HepG2 (cell line): ENCODE data around the gene SEMA4C. TPM values are rescaled to one million over a fixed set of nuclear protein-coding genes. Genes with fewer than 3 reads are reported as not detected.
A peak's percentile ranks its signal among the peaks of the same experiment; 100 is the strongest.

ENCODE experiments used
- CREBL2 ChIP-seq: sonication (generic); formaldehyde crosslinking; IDR thresholded peaks from 2 replicates; pipeline ENCODE4 v1.8.1; 2023; ENCODE audit warnings: missing genetic modification reagents, mild to moderate bottlenecking, borderline replicate concordance
- DZIP1 ChIP-seq: sonication (generic); formaldehyde crosslinking; IDR thresholded peaks from 2 replicates; pipeline ENCODE4 v1.5.0; 2020; ENCODE audit warnings: mild to moderate bottlenecking, missing genetic modification reagents
- HNF1A ChIP-seq, 2 experiments: sonication (generic) in 1 of 2; formaldehyde crosslinking in 1 of 2; IDR thresholded peaks; 2 replicates each; pipeline versions ENCODE4 v1.4.0 to v1.6.1; 2016 to 2020; ENCODE audit warnings: borderline replicate concordance in 1 of 2, low read depth in 1 of 2, mild to moderate bottlenecking in 1 of 2, missing genetic modification reagents in 1 of 2
- RNF2 ChIP-seq: fragments of 450-650 bp; conservative IDR thresholded peaks from 2 replicates; pipeline ENCODE4 v1.6.1; 2016; ENCODE audit warnings: low read depth
- SAFB2 ChIP-seq: sonication (generic); formaldehyde crosslinking; IDR thresholded peaks from 2 replicates; pipeline ENCODE4 v1.5.1; 2020; ENCODE audit warnings: missing genetic modification reagents, low read depth, mild to moderate bottlenecking, borderline replicate concordance
- SALL2 ChIP-seq: sonication (generic); formaldehyde crosslinking; IDR thresholded peaks from 2 replicates; pipeline ENCODE4 v1.8.1; 2023; ENCODE audit warnings: mild to moderate bottlenecking, missing genetic modification reagents, inconsistent platforms
- ZGPAT ChIP-seq: IDR thresholded peaks from 2 replicates; pipeline ENCODE4 v1.6.1; 2016; ENCODE audit warnings: mild to moderate bottlenecking
- ZNF3 ChIP-seq: IDR thresholded peaks from 2 replicates; pipeline ENCODE4 v1.7.0; 2017; ENCODE audit warnings: inconsistent platforms
- ZNF512B ChIP-seq: sonication (generic); formaldehyde crosslinking; IDR thresholded peaks from 2 replicates; pipeline ENCODE4 v1.5.1; 2020; ENCODE audit warnings: missing genetic modification reagents, mild to moderate bottlenecking, borderline replicate concordance
- ZNF546 ChIP-seq: sonication (generic); formaldehyde crosslinking; conservative IDR thresholded peaks from 2 replicates; pipeline ENCODE4 v1.8.1; 2023; ENCODE audit warnings: mild to moderate bottlenecking, missing genetic modification reagents
- ZNF605 ChIP-seq: sonication (generic); formaldehyde crosslinking; IDR thresholded peaks from 2 replicates; pipeline ENCODE4 v1.8.0; 2022; ENCODE audit warnings: mild to moderate bottlenecking, missing genetic modification reagents
- ZNF883 ChIP-seq: sonication (generic); formaldehyde crosslinking; IDR thresholded peaks from 2 replicates; pipeline ENCODE4 v1.5.1; 2020; ENCODE audit warnings: mild to moderate bottlenecking, missing genetic modification reagents; ENCODE audit errors: not compliant biosample characterization
- polyA plus RNA-seq, 8 experiments: library from polyadenylated mRNA; depleted of rRNA in 3 of 8; stranded (reverse) in 7 of 8; unstranded in 1 of 8; fragments of >200 nt; fragmentation: Illumina TruSeq in 4 of 8; extraction: Trizol in 4 of 8; gene quantifications; 2 replicates each; pipeline versions ENCODE4 v1.2.1 to v1.2.3, GENCODE V29; 2011 to 2016; ENCODE audit warnings: low read depth in 4 of 8, missing spikeins in 1 of 8, mixed read lengths in 1 of 8; ENCODE audit not compliant: insufficient read depth in 1 of 8
- total RNA-seq, 5 experiments: library from RNA; depleted of rRNA; stranded (reverse); fragments of >200 nt; fragmentation: Illumina TruSeq; extraction: Trizol; gene quantifications; 2 replicates each; pipeline ENCODE4 v1.2.3, GENCODE V29; 2016; ENCODE audit warnings: low read depth in 1 of 5

Gene SEMA4C
- total and polyA plus RNA-seq, 2 of the 13 experiments (the other 11 are each of a cell fraction or from before 2014, with no cell fraction given): 25.9 to 46.6 TPM

- peak; percentile 51; the same call in 1 of the 2 replicates for TF ChIP-seq ZNF512B (CRISPR knock-in tag)
- TF ChIP-seq DZIP1: 0 out of 2 replicates have a peak, but pooled peaks have one; percentile 5
- no peak for TF ChIP-seq CREBL2 (CRISPR knock-in tag)
- peak; percentile 47; the same call in 1 of the 2 replicates for TF ChIP-seq SALL2 (CRISPR knock-in tag)
- peak; percentile 89 for TF ChIP-seq ZNF546
- peak; percentile 38 for TF ChIP-seq ZNF883 (CRISPR knock-in tag)
- TF ChIP-seq SAFB2 (CRISPR knock-in tag): peak; percentile 41; the same call in 1 of the 2 replicates
- peak; percentile 76 for TF ChIP-seq ZNF605
- TF ChIP-seq ZGPAT: 0 out of 2 replicates have a peak, but pooled peaks have one; percentile 47
- no peak for TF ChIP-seq ZNF3
- TF ChIP-seq RNF2: peak; percentile 47; the same call in 1 of the 2 replicates
- TF ChIP-seq HNF1A (IDR thresholded peaks at IDR 0.05; ENCODE audit: low read depth): 0 out of 2 replicates have a peak, but pooled peaks have one; percentile 19
- TF ChIP-seq HNF1A (CRISPR knock-in tag; IDR thresholded peaks at IDR 0.05; ENCODE audit: borderline replicate concordance): no peak; the same call in 1 of the 2 replicates
These were observed 54.4 kb downstream of the SEMA4C start (continued) for GRCh38 chr2:96815326-96816126.
